ENCODE measurements around the gene CA4. TPM values are rescaled to one million over a fixed set of nuclear protein-coding genes. Genes with fewer than 3 reads are reported as not detected.
"Not testable (repeated sequence)": the region's sequence is repeated elsewhere in the genome, so short reads cannot be mapped to it uniquely, and the experiment has no call there.

CA4 gene
- total RNA-seq, 4 donors from 2014 or later: 0.45 to 1.3 (median 1.1) TPM; not detected in 1

GRCh38 chr17:60186372-60186771 lies 36.6 kb downstream of the CA4 start:
- H3K27me3 ChIP-seq; H3K27ac ChIP-seq; H3K9me3 ChIP-seq; H3K4me3 ChIP-seq; H3K4me1 ChIP-seq; DNase-seq; intact Hi-C loops (cut with DNase I): not testable (repeated sequence)
- peaks cover 0 to 100% (median 10%) of the 10 kb centered on the region in 3 donors for H3K36me3 ChIP-seq
- 83 to 89% methylated on average over 1 of the region's 1 CpG for WGBS, 2 donors

- H3K4me1 ChIP-seq; H3K27ac ChIP-seq; H3K27me3 ChIP-seq; intact Hi-C loops (cut with DNase I); DNase-seq; H3K9me3 ChIP-seq; H3K4me3 ChIP-seq: not testable (repeated sequence)
- peaks cover 0 to 100% (median 10%) of the 10 kb centered on the region in 3 donors for H3K36me3 ChIP-seq
- 73 to 82% methylated on average over 7 of the region's 7 CpGs for WGBS, 2 donors
Measured at GRCh38 chr17:60186846-60187745, 37.3 kb downstream of the CA4 start.

DNA sequence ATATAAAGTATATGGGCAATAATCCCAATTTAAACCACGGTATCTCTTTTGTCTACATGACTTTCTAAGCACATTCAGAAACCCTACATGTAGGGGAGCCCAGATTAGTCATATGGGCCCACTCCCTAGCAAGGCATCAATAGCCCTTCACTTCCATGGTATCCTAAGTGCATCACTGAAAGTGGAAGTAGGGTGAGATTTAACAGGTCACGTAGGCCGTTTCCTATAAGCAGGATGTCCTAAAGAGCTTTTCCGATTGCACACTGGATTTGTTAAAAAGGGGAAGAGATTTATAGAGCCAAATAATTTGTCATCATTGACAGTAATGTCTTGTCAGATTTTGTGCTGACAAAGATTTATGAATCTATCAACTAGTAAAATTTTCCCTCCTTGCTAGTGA lies 39.0 kb downstream of the CA4 start:
- no peak for TF ChIP-seq CTCF (IDR thresholded peaks at IDR 0.05)
- TF ChIP-seq POLR2A (IDR thresholded peaks at IDR 0.05): no peak
- no peaks in the 10 kb centered on the region for H3K4me1 ChIP-seq
- 87 to 88% methylated on average over 4 of the region's 4 CpGs for WGBS, 2 donors
- intact Hi-C loops (cut with DNase I): no loop called here
- H3K27ac ChIP-seq: no peak overlapping the region
- H3K4me3 ChIP-seq: no peak overlapping the region
- H3K9me3 ChIP-seq: no peaks in the 10 kb centered on the region
- no peak for DNase-seq
- H3K36me3 ChIP-seq: peaks cover 0 to 100% (median 12%) of the 10 kb centered on the region in 3 donors
- H3K27me3 ChIP-seq: no peaks in the 10 kb centered on the region

- 90 to 97% methylated on average over 4 of the region's 4 CpGs for WGBS, 2 donors
- intact Hi-C loops (cut with DNase I); DNase-seq; H3K27ac ChIP-seq; H3K27me3 ChIP-seq; H3K4me3 ChIP-seq; H3K4me1 ChIP-seq; H3K9me3 ChIP-seq: not testable (repeated sequence)
- peaks cover 3 to 100% (median 10%) of the 10 kb centered on the region in 3 donors for H3K36me3 ChIP-seq
Measured at GRCh38 chr17:60190032-60190431, 40.3 kb downstream of the CA4 start.

DNA sequence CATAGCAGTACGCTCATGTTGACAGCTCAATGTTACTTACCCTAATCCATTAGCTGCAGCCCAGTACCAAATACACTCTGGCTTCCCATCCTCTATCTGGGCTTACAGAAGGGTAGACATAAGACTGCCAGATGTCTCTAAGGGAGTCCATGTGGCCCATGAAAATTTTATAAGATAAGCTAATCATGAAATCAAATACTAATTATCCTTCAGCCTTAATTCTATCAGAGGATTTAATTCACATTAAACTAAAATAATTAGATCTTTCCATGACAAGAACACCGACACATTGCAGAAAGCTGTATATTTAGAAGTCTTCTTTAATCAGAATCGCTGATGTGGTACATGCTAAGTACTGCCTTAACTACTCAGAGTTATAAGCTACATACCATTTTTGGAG lies 43.3 kb downstream of the CA4 start:
- DNase-seq; H3K4me1 ChIP-seq; H3K4me3 ChIP-seq; H3K9me3 ChIP-seq; intact Hi-C loops (cut with DNase I); H3K27me3 ChIP-seq; H3K27ac ChIP-seq: not testable (repeated sequence)
- WGBS, 2 donors: 91 to 96% methylated on average over 3 of the region's 3 CpGs
- peaks cover 8 to 100% (median 12%) of the 10 kb centered on the region in 3 donors for H3K36me3 ChIP-seq

- Histone ChIP-seq H3K27me3 (no peaks in the 10 kb centered on the region), H3K4me1 (no peaks in the 10 kb centered on the region), H3K4me3 (no peak overlapping the region), H3K27ac (no peak overlapping the region), H3K9me3 (no peaks in the 10 kb centered on the region), H3K36me3 (peaks cover 8 to 100% (median 13%) of the 10 kb centered on the region in 3 donors)
- intact Hi-C loops (cut with DNase I): no loop called here
- TF ChIP-seq CTCF (IDR thresholded peaks at IDR 0.05) (no peak), POLR2A (IDR thresholded peaks at IDR 0.05) (no peak)
- WGBS, 2 donors: 91 to 95% methylated on average over 2 of the region's 2 CpGs
- no peak for DNase-seq
Measured at GRCh38 chr17:60193482-60193881, 43.7 kb downstream of the CA4 start.

GRCh38 chr17:60194141-60194540 lies 44.4 kb downstream of the CA4 start:
- H3K27ac ChIP-seq: not testable (repeated sequence)
- peaks cover 8 to 100% (median 13%) of the 10 kb centered on the region in 3 donors for H3K36me3 ChIP-seq
- WGBS, 2 donors: 92 to 97% methylated on average over 4 of the region's 4 CpGs

DNA sequence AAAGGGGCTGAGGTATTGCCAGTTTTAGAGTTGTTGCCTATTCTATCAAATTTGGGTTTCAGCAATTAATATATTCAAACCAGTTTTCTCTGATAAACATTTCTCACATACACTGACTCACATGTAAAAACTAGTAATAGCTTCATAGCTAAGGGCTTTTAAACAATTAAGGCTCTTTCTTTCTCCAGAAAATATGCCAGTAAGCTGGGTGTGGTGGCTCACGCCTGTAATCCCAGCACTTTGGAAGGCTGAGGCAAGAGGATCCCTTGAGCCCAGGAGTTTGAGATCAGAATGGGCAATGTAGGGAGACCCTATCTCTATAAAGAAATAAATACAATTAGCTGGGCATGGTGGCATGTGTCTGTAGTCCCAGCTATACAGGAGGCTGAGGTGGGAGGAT lies 48.9 kb downstream of the CA4 start:
- H3K9me3 ChIP-seq; H3K27ac ChIP-seq; H3K4me1 ChIP-seq; intact Hi-C loops (cut with DNase I); DNase-seq; H3K27me3 ChIP-seq; H3K4me3 ChIP-seq: not testable (repeated sequence)
- WGBS, 2 donors: 40 to 50% methylated on average over 1 of the region's 1 CpG
- H3K36me3 ChIP-seq: peaks cover 3 to 76% (median 8%) of the 10 kb centered on the region in 3 donors

More at GRCh38 chr17:60194141-60194540, 44.4 kb downstream of the CA4 start:
- H3K9me3 ChIP-seq; DNase-seq; H3K4me3 ChIP-seq; H3K4me1 ChIP-seq; H3K27me3 ChIP-seq; intact Hi-C loops (cut with DNase I): not testable (repeated sequence)

DNA sequence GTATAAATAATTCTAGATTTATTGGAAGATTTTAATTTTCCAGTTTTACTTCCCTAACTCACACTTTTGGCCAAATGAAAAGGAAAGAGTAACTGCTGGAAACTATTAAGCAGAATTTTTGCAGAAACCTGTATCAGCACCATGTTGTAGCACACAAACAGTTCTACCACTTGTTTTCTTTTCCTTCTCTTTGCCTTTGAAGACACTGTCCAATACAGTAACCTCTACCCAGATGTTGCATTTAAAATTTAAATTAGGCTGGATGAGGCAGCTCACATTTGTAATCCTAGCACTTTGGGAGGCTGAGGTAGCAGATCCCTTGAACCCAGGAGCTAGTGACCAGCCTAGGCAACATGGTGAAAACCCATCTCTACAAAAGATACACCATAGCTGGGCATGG lies 56.0 kb downstream of the CA4 start:
- DNase-seq; H3K4me3 ChIP-seq; H3K4me1 ChIP-seq; H3K27me3 ChIP-seq; H3K27ac ChIP-seq; intact Hi-C loops (cut with DNase I); H3K9me3 ChIP-seq: not testable (repeated sequence)
- H3K36me3 ChIP-seq: peaks cover 0 to 68% (median 0%) of the 10 kb centered on the region in 3 donors

DNA sequence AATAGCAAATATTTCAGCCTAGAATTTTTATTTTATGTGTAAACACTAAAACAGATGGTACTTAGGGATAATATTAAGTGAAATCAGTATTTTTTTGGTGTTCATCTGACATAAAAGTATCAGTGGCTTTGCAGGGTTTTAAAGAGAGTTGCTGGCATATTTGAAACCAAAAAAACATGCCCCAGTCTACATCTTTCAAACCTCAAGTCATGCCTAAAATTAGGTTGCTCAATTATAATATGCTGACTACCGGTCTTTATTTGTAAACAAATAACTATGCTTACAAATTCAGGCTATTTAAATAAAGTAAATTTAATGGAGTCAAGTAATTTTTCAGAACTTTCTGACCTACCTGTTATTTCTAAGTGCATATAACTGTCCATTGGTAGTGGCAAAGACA lies 58.5 kb downstream of the CA4 start:
- DNase-seq; H3K27ac ChIP-seq; H3K4me1 ChIP-seq; intact Hi-C loops (cut with DNase I); H3K27me3 ChIP-seq; H3K4me3 ChIP-seq; H3K9me3 ChIP-seq: not testable (repeated sequence)
- WGBS, 2 donors: 80 to 91% methylated on average over 1 of the region's 1 CpG
- H3K36me3 ChIP-seq: peaks cover 0 to 72% (median 0%) of the 10 kb centered on the region in 3 donors
